Parietal lobe (tissue), 1 donor: ENCODE data around the gene C7orf25. TPM values are rescaled to one million over a fixed set of nuclear protein-coding genes. Genes with fewer than 3 reads are reported as not detected.

Experiments used
- total RNA-seq: library from RNA; depleted of rRNA; stranded (reverse); fragments of >200 nt; gene quantifications from one replicate; pipeline ENCODE4 v1.2.3, GENCODE V29; 2014

Gene C7orf25
- total RNA-seq = 15.7 TPM

GRCh38 chr7:42911454-42912447, at the start of gene C7orf25:
Gene C7orf25, minus strand, starts transcription at chr7:42912070. Its CDS starts 1,170 bp downstream, at chr7:42910900.

GRCh38 chr7:42931834-42932651, 20.2 kb upstream of the C7orf25 start, which contains the start of the genes MRPL32 and PSMA2:
Gene MRPL32, plus strand, starts transcription at chr7:42932376. Its CDS starts 11 bp downstream, at chr7:42932387.
Gene PSMA2, minus strand, starts transcription at chr7:42932174. Its CDS starts 16 bp downstream, at chr7:42932158.

Other genes starting within 250 kb of the C7orf25 start
- 33.2 TPM for gene PSMA2, start 20.1 kb upstream of the C7orf25 start, total RNA-seq
- gene MRPL32, start 20.3 kb upstream of the C7orf25 start, total RNA-seq = 38.2 TPM
- 107 TPM for gene HECW1, start 200.6 kb upstream of the C7orf25 start, total RNA-seq